ENCODE data around the gene PGAM5. TPM values are rescaled to one million over a fixed set of nuclear protein-coding genes. Genes with fewer than 3 reads are reported as not detected.

The PGAM5 gene
- total and polyA plus RNA-seq, 9 of the 15 experiments (the other 6 are each of a cell fraction or from before 2014, with no cell fraction given), result 7.4 to 121 (median 69.5) TPM

GRCh38 chr12:132710043-132710404, 618 bp upstream of the PGAM5 start:
- ChIA-PET CTCF (ENCODE audit: low intra/inter-chr PET ratio) (no interaction called here), POLR2A (interaction anchor here (0.6 to 1.0 kb wide), 2 partner anchors 24 to 115 kb away, joined by 3 to 4 read pairs; no protein-coding TSS in a partner anchor)
- Histone ChIP-seq H3K9me3 (replicated peaks; ENCODE audit: control insufficient read depth, insufficient read depth, low read depth, low read length) (no peaks in the 10 kb centered on the region), H2AFZ (ENCODE audit: low read depth, low read length) (peak overlapping the region; percentile 89), H3K9ac (ENCODE audit: insufficient read depth in 1 of 2, low read depth in 2 of 2, low read length in 2 of 2) (peak overlapping the region; percentile 84 to 99), H3K79me2 (ENCODE audit: control insufficient read depth, insufficient read depth, low read length) (peaks cover 53% of the 10 kb centered on the region), H3K4me1 (replicated peaks in 1 of 2; ENCODE audit: control insufficient read depth in 2 of 2, insufficient read depth in 2 of 2, low read length in 2 of 2) (peaks cover 2 to 19% of the 10 kb centered on the region in 2 experiments; a peak in 4 of 5 replicates), H3K4me3 (peak overlapping the region; percentile 99), H4K20me1 (replicated peaks; ENCODE audit: control insufficient read depth, insufficient read depth, low read length) (no peaks in the 10 kb centered on the region), H3K27me3 (ENCODE audit: control insufficient read depth in 2 of 2, insufficient read depth in 2 of 2, low read length in 2 of 2) (no peaks in the 10 kb centered on the region), H3K27ac (ENCODE audit: extremely low read depth, low read depth, low read length) (peak overlapping the region; percentile 87), H3K4me2 (ENCODE audit: insufficient read depth, low read length) (peak overlapping the region; percentile 82), H3K36me3 (ENCODE audit: control insufficient read depth, insufficient read depth, low read length) (peaks cover 32% of the 10 kb centered on the region), H3K9me1 (ENCODE audit: control insufficient read depth, insufficient read depth, low read length) (no peaks in the 10 kb centered on the region)
- FAIRE-seq, result no peak
- intact Hi-C loops (cut with micrococcal nuclease) (no loop called here), in situ Hi-C loops (cut with MboI) (no loop called here)
- ATAC-seq, result peak; percentile 63
- DNase-seq (ENCODE audit: extremely low read depth in 1 of 4, low spot score in 3 of 4), result peak in 2 of 4 experiments; percentile 38 to 46
- BruUV-seq (replicated peaks), result TSS peak; percentile 92
- TF ChIP-seq SMARCE1 (IDR thresholded peaks at IDR 0.05), result 0 out of 2 replicates have a peak, but pooled peaks have one; percentile 30
- TF ChIP-seq MYC (IDR thresholded peaks at IDR 0.05; ENCODE audit: low read depth, low read length), result no peak
- 0 out of 2 replicates have a peak, but pooled peaks have one; percentile 73 for TF ChIP-seq MYC (CRISPR knock-in tag; IDR thresholded peaks at IDR 0.05; ENCODE audit: borderline replicate concordance, low read depth)
- TF ChIP-seq SAP30 (IDR thresholded peaks at IDR 0.05; ENCODE audit: borderline replicate concordance, insufficient read depth, low read depth, low read length, poor library complexity, severe bottlenecking), result peak; percentile 38
- no peak for TF ChIP-seq ZNF655 (CRISPR knock-in tag; IDR thresholded peaks at IDR 0.05)
- WGBS (ENCODE audit: insufficient coverage, low coverage, missing lambda C conversion rate), result 2% methylated on average over 23 of the region's 26 CpGs
